ENCODE results near the gene HOMER1.

HOMER1 gene

DNA sequence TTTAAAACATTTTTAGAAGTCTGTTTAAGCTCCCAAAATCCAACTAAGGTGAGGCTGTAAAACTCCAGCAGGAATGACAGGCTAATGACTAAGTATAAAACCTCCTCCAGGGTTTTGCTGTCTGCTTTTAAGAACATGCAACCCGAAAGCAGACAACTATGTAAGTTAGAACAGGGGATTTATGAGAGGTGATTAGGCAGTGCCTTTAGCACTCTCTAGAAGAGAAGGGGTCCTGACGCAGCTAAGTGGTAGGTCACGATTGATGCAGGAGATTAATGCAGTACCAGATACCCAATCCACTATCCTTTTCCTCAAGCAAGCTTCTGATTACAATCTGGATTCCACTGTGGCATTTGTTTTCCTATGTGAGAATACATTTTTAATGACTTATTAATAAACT, 25.9 kb downstream of the HOMER1 start:
- H3K27me3 ChIP-seq (ENCODE audit: insufficient read depth, low read depth) = no peaks in the 10 kb centered on the region
- no peaks in the 10 kb centered on the region for H4K20me1 ChIP-seq (ENCODE audit: insufficient read depth)
- H3K4me1 ChIP-seq (ENCODE audit: low read depth, poor library complexity, severe bottlenecking) = no peaks in the 10 kb centered on the region
- no peak overlapping the region for H3K27ac ChIP-seq
- H3K36me3 ChIP-seq (ENCODE audit: insufficient read depth) = no peaks in the 10 kb centered on the region
- H3K4me3 ChIP-seq (IDR thresholded peaks at IDR 0.05; ENCODE audit: insufficient read depth, low read depth, low read length) = no peak overlapping the region
- no peaks in the 10 kb centered on the region for H3K79me2 ChIP-seq (ENCODE audit: insufficient read depth, low read depth)
- H3K9ac ChIP-seq = no peak overlapping the region
- no peak overlapping the region for H2AFZ ChIP-seq (ENCODE audit: low read depth)
- H3K4me2 ChIP-seq = no peak overlapping the region
- TF ChIP-seq CTCF (conservative IDR thresholded peaks at IDR 0.05; ENCODE audit: low read depth, low read length) = no peak

- Histone ChIP-seq H3K79me2 (ENCODE audit: insufficient read depth, low read depth) (0 out of 2 replicates have a peak, but pooled peaks cover 4% of the 10 kb centered on the region), H3K4me3 (IDR thresholded peaks at IDR 0.05; ENCODE audit: insufficient read depth, low read depth, low read length) (no peak overlapping the region), H4K20me1 (ENCODE audit: insufficient read depth) (no peaks in the 10 kb centered on the region), H3K27ac (no peak overlapping the region), H3K9ac (no peak overlapping the region), H2AFZ (ENCODE audit: low read depth) (no peak overlapping the region), H3K4me1 (ENCODE audit: low read depth, poor library complexity, severe bottlenecking) (no peaks in the 10 kb centered on the region), H3K36me3 (ENCODE audit: insufficient read depth) (no peaks in the 10 kb centered on the region), H3K4me2 (no peak overlapping the region), H3K27me3 (ENCODE audit: insufficient read depth, low read depth) (no peaks in the 10 kb centered on the region)
- no peak for TF ChIP-seq CTCF (conservative IDR thresholded peaks at IDR 0.05; ENCODE audit: low read depth, low read length)
These were observed 26.7 kb downstream of the HOMER1 start for GRCh38 chr5:79487251-79487650.

GRCh38 chr5:79486116-79486515, 27.8 kb downstream of the HOMER1 start:
- Histone ChIP-seq H3K4me1 (ENCODE audit: low read depth, poor library complexity, severe bottlenecking) (peaks cover 7% of the 10 kb centered on the region), H4K20me1 (ENCODE audit: insufficient read depth) (no peaks in the 10 kb centered on the region), H3K27me3 (ENCODE audit: insufficient read depth, low read depth) (no peaks in the 10 kb centered on the region), H3K36me3 (ENCODE audit: insufficient read depth) (no peaks in the 10 kb centered on the region), H3K9ac (no peak overlapping the region), H3K4me3 (IDR thresholded peaks at IDR 0.05; ENCODE audit: insufficient read depth, low read depth, low read length) (no peak overlapping the region), H3K4me2 (no peak overlapping the region), H2AFZ (ENCODE audit: low read depth) (no peak overlapping the region), H3K27ac (no peak overlapping the region), H3K79me2 (ENCODE audit: insufficient read depth, low read depth) (peaks cover 5% of the 10 kb centered on the region; the same call in 1 of the 2 replicates)
- no peak for TF ChIP-seq CTCF (conservative IDR thresholded peaks at IDR 0.05; ENCODE audit: low read depth, low read length)

DNA sequence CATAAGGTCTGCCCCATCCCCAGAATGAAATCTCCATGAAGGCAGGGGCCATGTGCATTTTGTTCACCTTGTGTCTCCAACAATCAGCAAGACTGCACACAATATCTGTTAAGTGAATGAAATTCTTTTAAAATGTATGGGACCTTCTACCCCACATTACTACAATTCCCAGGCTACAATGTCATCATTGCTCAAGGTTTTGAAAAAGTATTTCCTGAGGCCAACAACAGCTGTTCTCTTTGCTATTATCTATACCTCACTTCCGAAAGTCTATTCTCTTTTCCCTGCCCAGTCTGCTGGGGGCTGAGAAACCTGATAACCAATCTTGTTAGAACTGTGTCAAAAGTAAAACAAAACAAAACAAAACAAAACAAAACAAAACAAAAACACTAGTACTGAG, 29.2 kb downstream of the HOMER1 start:
- peaks cover 21% of the 10 kb centered on the region for H3K4me1 ChIP-seq (ENCODE audit: low read depth, poor library complexity, severe bottlenecking)
- no peaks in the 10 kb centered on the region for H4K20me1 ChIP-seq (ENCODE audit: insufficient read depth)
- no peaks in the 10 kb centered on the region for H3K36me3 ChIP-seq (ENCODE audit: insufficient read depth)
- H3K9ac ChIP-seq = no peak overlapping the region
- no peak overlapping the region for H3K4me2 ChIP-seq
- peaks cover 5% of the 10 kb centered on the region; the same call in 1 of the 2 replicates for H3K79me2 ChIP-seq (ENCODE audit: insufficient read depth, low read depth)
- no peak overlapping the region for H3K4me3 ChIP-seq (IDR thresholded peaks at IDR 0.05; ENCODE audit: insufficient read depth, low read depth, low read length)
- H2AFZ ChIP-seq (ENCODE audit: low read depth) = no peak overlapping the region
- H3K27me3 ChIP-seq (ENCODE audit: insufficient read depth, low read depth) = no peaks in the 10 kb centered on the region
- H3K27ac ChIP-seq = no peak overlapping the region
- no peak for TF ChIP-seq CTCF (conservative IDR thresholded peaks at IDR 0.05; ENCODE audit: low read depth, low read length)
